Spleen (tissue), 7 donors: Measurements from ENCODE around the gene OR5AU1.
"Not testable (repeated sequence)": the region's sequence is repeated elsewhere in the genome, so short reads cannot be mapped to it uniquely, and the experiment has no call there.

Source experiments
- POLR2A ChIP-seq, 3 donors: fragments of 450-650 bp; IDR thresholded peaks; one replicate each; pipeline ENCODE4 v1.5.1; 2017; ENCODE audit warnings: antibody characterized with exemption in 3 of 3, mild to moderate bottlenecking in 1 of 3
- TF ChIP-seq, protein P1 (sequence below), 11 experiments: fragments of 200-600 bp in 7 of 11; fragments of 450-650 bp in 4 of 11; sonication (generic) in 4 of 11; IDR thresholded peaks in 8 of 11; conservative IDR thresholded peaks in 3 of 11; 1 replicate in 7 of 11; 2 replicates in 4 of 11; pipeline versions ENCODE4 v1.4.0 to v1.8.0; 2016 to 2021; ENCODE audit warnings: antibody characterized with exemption in 11 of 11, inconsistent platforms in 4 of 11, mild to moderate bottlenecking in 1 of 11
- donor health status: DM: no; HTN: no; CAD: no; lungs with moderate emphysema.
- donor health status: DM: no; HTN: no; CAD: no.
- donor health status: DM: no; HTN: no; CAD: no.

- TF ChIP-seq, protein P1, sequence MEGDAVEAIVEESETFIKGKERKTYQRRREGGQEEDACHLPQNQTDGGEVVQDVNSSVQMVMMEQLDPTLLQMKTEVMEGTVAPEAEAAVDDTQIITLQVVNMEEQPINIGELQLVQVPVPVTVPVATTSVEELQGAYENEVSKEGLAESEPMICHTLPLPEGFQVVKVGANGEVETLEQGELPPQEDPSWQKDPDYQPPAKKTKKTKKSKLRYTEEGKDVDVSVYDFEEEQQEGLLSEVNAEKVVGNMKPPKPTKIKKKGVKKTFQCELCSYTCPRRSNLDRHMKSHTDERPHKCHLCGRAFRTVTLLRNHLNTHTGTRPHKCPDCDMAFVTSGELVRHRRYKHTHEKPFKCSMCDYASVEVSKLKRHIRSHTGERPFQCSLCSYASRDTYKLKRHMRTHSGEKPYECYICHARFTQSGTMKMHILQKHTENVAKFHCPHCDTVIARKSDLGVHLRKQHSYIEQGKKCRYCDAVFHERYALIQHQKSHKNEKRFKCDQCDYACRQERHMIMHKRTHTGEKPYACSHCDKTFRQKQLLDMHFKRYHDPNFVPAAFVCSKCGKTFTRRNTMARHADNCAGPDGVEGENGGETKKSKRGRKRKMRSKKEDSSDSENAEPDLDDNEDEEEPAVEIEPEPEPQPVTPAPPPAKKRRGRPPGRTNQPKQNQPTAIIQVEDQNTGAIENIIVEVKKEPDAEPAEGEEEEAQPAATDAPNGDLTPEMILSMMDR (IDR thresholded peaks at IDR 0.05 in 8 of 11, conservative IDR thresholded peaks at IDR 0.05 in 3 of 11), result not testable (repeated sequence)
- TF ChIP-seq POLR2A (IDR thresholded peaks at IDR 0.05), result not testable (repeated sequence)
Observed at GRCh38 chr14:21158175-21158574, 2.3 kb upstream of the OR5AU1 start.
